ENCODE measurements around the gene ABCC4. TPM values are rescaled to one million over a fixed set of nuclear protein-coding genes. Genes with fewer than 3 reads are reported as not detected.

The ABCC4 gene
- total and polyA plus RNA-seq, 2 donors (not counting 1 experiment from before 2014, with no cell fraction given): 1.8 to 7.1 TPM

DNA sequence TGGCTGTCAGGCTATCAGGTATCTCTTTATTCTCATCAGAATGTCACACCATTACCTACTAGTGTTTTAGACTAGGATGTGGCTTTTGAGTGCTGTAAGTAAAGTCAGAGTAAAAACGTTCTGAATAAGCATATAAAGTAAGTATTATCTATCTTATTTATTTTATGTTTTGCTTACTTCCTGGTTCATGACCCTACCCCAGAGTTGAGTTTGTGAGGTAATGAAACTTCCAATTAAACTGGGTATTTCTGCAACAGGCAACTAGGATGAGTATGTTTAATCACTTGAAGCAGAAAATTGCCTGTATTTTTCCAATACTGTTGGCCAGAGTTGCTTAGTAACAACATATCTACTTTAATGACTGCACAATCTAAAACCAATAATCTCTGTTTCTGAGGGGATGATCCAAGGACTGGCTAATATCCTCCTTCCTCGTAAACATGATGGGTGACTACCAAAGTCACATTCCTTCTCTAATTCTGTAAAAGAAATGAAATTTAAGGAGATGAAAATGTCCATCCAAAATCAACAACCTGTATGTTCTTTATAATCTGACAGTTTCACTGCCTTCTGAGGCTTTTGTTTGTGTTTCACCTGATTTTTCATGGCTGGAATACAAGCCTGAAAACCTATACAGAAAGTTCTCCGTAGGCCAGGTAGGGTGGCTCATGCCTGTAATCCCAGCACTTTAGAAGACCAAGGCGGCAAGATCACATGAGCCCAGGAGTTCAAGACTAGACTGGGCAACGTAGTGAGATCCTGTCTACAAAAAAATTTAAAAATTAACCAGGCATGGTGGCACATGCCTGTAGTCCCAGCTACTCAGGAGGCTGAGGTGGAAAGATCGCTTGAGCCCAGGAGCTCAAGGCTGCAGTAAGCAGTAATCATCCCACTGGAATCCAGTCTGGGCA, 83.1 kb downstream of the ABCC4 start:
- no peak overlapping the region for H3K4me3 ChIP-seq (ENCODE audit: control extremely low read depth in 1 of 5, extremely low read depth in 1 of 5, insufficient read depth in 1 of 5, low read depth in 2 of 5, low read length in 4 of 5)
- ChIA-PET POLR2A (no interaction called here), CTCF (no interaction called here)
- H3K79me2 ChIP-seq (ENCODE audit: control insufficient read depth, insufficient read depth, low read length): no peaks in the 10 kb centered on the region
- no peaks in the 10 kb centered on the region for H3K4me1 ChIP-seq (ENCODE audit: control insufficient read depth in 2 of 2, insufficient read depth in 2 of 2, low read length in 2 of 2)
- DNase-seq (no peak), ATAC-seq (ENCODE audit: low read depth) (no peak)
- no peaks in the 10 kb centered on the region for H3K27me3 ChIP-seq (replicated peaks in 1 of 4; ENCODE audit: control extremely low read depth in 1 of 4, control insufficient read depth in 3 of 4, insufficient read depth in 4 of 4, low read length in 3 of 4)
- H3K36me3 ChIP-seq (replicated peaks in 1 of 2; ENCODE audit: control extremely low read depth in 1 of 2, control insufficient read depth in 1 of 2, extremely low read depth in 1 of 2, insufficient read depth in 2 of 2, low read length in 1 of 2): peaks cover 0 to 4% of the 10 kb centered on the region in 2 experiments
- Mint-ChIP-seq H3K27ac (no peak overlapping the region), H3K4me3 (no peak overlapping the region), H3K27me3 (no peaks in the 10 kb centered on the region), H3K9me3 (ENCODE audit: insufficient read depth) (no peaks in the 10 kb centered on the region), H3K4me1 (peaks cover 4% of the 10 kb centered on the region)
- no peak overlapping the region for H3K9ac ChIP-seq (ENCODE audit: low read length)
- no peaks in the 10 kb centered on the region for H4K20me1 ChIP-seq (ENCODE audit: control insufficient read depth, insufficient read depth, low read length, poor library complexity, severe bottlenecking)
- intact Hi-C loops (cut with micrococcal nuclease): no loop called here
- no peaks in the 10 kb centered on the region for H3K9me3 ChIP-seq (ENCODE audit: control extremely low read depth in 1 of 3, control insufficient read depth in 2 of 3, insufficient read depth in 1 of 3, low read length in 2 of 3)
- H3K4me2 ChIP-seq (replicated peaks; ENCODE audit: low read depth, low read length, poor library complexity, severe bottlenecking): no peak overlapping the region
- no peak overlapping the region for H3K27ac ChIP-seq (ENCODE audit: low read length in 2 of 2)
- WGBS (ENCODE audit: insufficient coverage): 100% methylated on average over 3 of the region's 6 CpGs
- H2AFZ ChIP-seq (ENCODE audit: insufficient read depth, low read depth, low read length, poor library complexity, severe bottlenecking): no peak overlapping the region
- TF ChIP-seq, protein P1, sequence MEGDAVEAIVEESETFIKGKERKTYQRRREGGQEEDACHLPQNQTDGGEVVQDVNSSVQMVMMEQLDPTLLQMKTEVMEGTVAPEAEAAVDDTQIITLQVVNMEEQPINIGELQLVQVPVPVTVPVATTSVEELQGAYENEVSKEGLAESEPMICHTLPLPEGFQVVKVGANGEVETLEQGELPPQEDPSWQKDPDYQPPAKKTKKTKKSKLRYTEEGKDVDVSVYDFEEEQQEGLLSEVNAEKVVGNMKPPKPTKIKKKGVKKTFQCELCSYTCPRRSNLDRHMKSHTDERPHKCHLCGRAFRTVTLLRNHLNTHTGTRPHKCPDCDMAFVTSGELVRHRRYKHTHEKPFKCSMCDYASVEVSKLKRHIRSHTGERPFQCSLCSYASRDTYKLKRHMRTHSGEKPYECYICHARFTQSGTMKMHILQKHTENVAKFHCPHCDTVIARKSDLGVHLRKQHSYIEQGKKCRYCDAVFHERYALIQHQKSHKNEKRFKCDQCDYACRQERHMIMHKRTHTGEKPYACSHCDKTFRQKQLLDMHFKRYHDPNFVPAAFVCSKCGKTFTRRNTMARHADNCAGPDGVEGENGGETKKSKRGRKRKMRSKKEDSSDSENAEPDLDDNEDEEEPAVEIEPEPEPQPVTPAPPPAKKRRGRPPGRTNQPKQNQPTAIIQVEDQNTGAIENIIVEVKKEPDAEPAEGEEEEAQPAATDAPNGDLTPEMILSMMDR (IDR thresholded peaks at IDR 0.05): no peak
- TF ChIP-seq EZH2 (IDR thresholded peaks at IDR 0.05; ENCODE audit: borderline replicate concordance, insufficient read depth, low read depth, low read length, poor library complexity, severe bottlenecking): no peak

DNA sequence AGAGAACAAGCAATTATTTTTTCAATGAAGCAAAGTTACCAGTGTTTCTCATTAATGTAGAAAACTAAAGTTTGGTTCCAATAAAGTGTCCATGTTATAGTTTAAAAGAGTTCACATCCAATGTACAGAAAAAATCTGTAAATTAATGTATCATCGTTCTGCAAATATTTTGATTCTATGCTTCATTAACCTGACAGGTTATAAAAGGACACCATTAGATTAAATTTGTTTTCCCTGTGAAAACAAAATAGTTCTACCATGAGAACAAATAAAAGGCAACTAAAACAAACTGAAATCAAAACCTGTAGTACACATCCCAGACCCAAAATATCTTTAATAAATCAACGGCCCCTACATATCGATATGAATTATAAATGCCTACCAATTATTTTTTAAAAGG, 85.1 kb downstream of the ABCC4 start:
- no peak for DNase-seq
- intact Hi-C loops (cut with micrococcal nuclease): no loop called here
- Mint-ChIP-seq H3K9me3 (ENCODE audit: insufficient read depth) (no peaks in the 10 kb centered on the region), H3K4me3 (no peak overlapping the region), H3K27ac (no peak overlapping the region), H3K27me3 (no peaks in the 10 kb centered on the region), H3K4me1 (no peaks in the 10 kb centered on the region)
- no CpG with 5 or more reads among the region's 3 CpGs for WGBS (ENCODE audit: insufficient coverage)
- TF ChIP-seq, protein P1 (IDR thresholded peaks at IDR 0.05): no peak
- TF ChIP-seq EZH2 (IDR thresholded peaks at IDR 0.05; ENCODE audit: borderline replicate concordance, insufficient read depth, low read depth, low read length, poor library complexity, severe bottlenecking): no peak
- no peak overlapping the region for H2AFZ ChIP-seq (ENCODE audit: insufficient read depth, low read depth, low read length, poor library complexity, severe bottlenecking)
- H3K27ac ChIP-seq (ENCODE audit: low read length in 2 of 2): no peak overlapping the region
- ChIA-PET CTCF (interaction anchor here (1.3 to 1.5 kb wide), 2 partner anchors 25 to 188 kb away, joined by 3 to 6 read pairs; no protein-coding TSS in a partner anchor), POLR2A (no interaction called here)
- peaks cover 0 to 4% of the 10 kb centered on the region in 2 experiments for H3K36me3 ChIP-seq (replicated peaks in 1 of 2; ENCODE audit: control extremely low read depth in 1 of 2, control insufficient read depth in 1 of 2, extremely low read depth in 1 of 2, insufficient read depth in 2 of 2, low read length in 1 of 2)
- no peaks in the 10 kb centered on the region for H3K79me2 ChIP-seq (ENCODE audit: control insufficient read depth, insufficient read depth, low read length)
- no peaks in the 10 kb centered on the region for H3K4me1 ChIP-seq (ENCODE audit: control insufficient read depth in 2 of 2, insufficient read depth in 2 of 2, low read length in 2 of 2)
- H3K4me2 ChIP-seq (replicated peaks; ENCODE audit: low read depth, low read length, poor library complexity, severe bottlenecking): no peak overlapping the region
- H4K20me1 ChIP-seq (ENCODE audit: control insufficient read depth, insufficient read depth, low read length, poor library complexity, severe bottlenecking): no peaks in the 10 kb centered on the region
- no peaks in the 10 kb centered on the region for H3K9me3 ChIP-seq (ENCODE audit: control extremely low read depth in 1 of 3, control insufficient read depth in 2 of 3, insufficient read depth in 1 of 3, low read length in 2 of 3)
- H3K9ac ChIP-seq (ENCODE audit: low read length): no peak overlapping the region
- no peak overlapping the region for H3K4me3 ChIP-seq (ENCODE audit: control extremely low read depth in 1 of 5, extremely low read depth in 1 of 5, insufficient read depth in 1 of 5, low read depth in 2 of 5, low read length in 4 of 5)
- no peak for ATAC-seq (ENCODE audit: low read depth)
- no peaks in the 10 kb centered on the region for H3K27me3 ChIP-seq (replicated peaks in 1 of 4; ENCODE audit: control extremely low read depth in 1 of 4, control insufficient read depth in 3 of 4, insufficient read depth in 4 of 4, low read length in 3 of 4)
